NCI-H524 (cell line): ENCODE data around the gene AK5.

Experiments
- DNase-seq, 2 experiments: peaks; one replicate each; lab custom pipeline; 2025; lab: John Stamatoyannopoulos, UW

The AK5 gene

GRCh38 chr1:77542813-77543420 lies 261.1 kb downstream of the AK5 start:
- DNase-seq, result no peak

- DNase-seq, result no peak
These were observed 262.1 kb downstream of the AK5 start for GRCh38 chr1:77543822-77544448.

- no peak for DNase-seq
These were observed 263.0 kb downstream of the AK5 start for GRCh38 chr1:77544845-77545244.

GRCh38 chr1:77545970-77546369 lies 264.2 kb downstream of the AK5 start:
- no peak for DNase-seq

- DNase-seq, result no peak
These were observed 265.1 kb downstream of the AK5 start for GRCh38 chr1:77546890-77547289.

GRCh38 chr1:77548285-77548684 lies 266.5 kb downstream of the AK5 start:
- DNase-seq, result no peak

- DNase-seq, result no peak
These were observed 268.3 kb downstream of the AK5 start for GRCh38 chr1:77550135-77550534.

GRCh38 chr1:77552626-77553025 lies 270.8 kb downstream of the AK5 start:
- DNase-seq, result no peak

- DNase-seq, result no peak
These were observed 271.9 kb downstream of the AK5 start for GRCh38 chr1:77553568-77554291.

GRCh38 chr1:77556045-77556444 lies 274.2 kb downstream of the AK5 start:
- no peak for DNase-seq

- DNase-seq, result no peak
These were observed 275.2 kb downstream of the AK5 start for GRCh38 chr1:77557053-77557452.

- DNase-seq, result no peak
These were observed 276.9 kb downstream of the AK5 start for GRCh38 chr1:77558591-77559164.

- DNase-seq, result no peak
These were observed 278.9 kb downstream of the AK5 start for GRCh38 chr1:77560741-77561140.

- DNase-seq, result no peak
These were observed 280.9 kb downstream of the AK5 start for GRCh38 chr1:77562596-77563150.

GRCh38 chr1:77565321-77565720 lies 283.5 kb downstream of the AK5 start:
- no peak for DNase-seq

- DNase-seq, result no peak
These were observed 289.8 kb downstream of the AK5 start for GRCh38 chr1:77571642-77572041.

GRCh38 chr1:77579547-77579946 lies 297.7 kb downstream of the AK5 start:
- DNase-seq, result no peak

- DNase-seq, result no peak
These were observed 301.1 kb downstream of the AK5 start for GRCh38 chr1:77582905-77583304.

- DNase-seq, result no peak
These were observed 301.7 kb downstream of the AK5 start for GRCh38 chr1:77583483-77583882.

- no peak for DNase-seq
These were observed 303.1 kb downstream of the AK5 start for GRCh38 chr1:77584884-77585283.

- DNase-seq, result no peak
These were observed 303.9 kb downstream of the AK5 start for GRCh38 chr1:77585610-77586314.

GRCh38 chr1:77589231-77589630 lies 307.4 kb downstream of the AK5 start:
- DNase-seq, result no peak
